Loucy (cell line): Measurements from ENCODE around the gene COL4A3.

Experiments used
- H2AFZ ChIP-seq: fragments of 200-600 bp; sonication (generic); 2 replicates; pipeline ENCODE4 v1.6.0; 2016; ENCODE audit warnings: antibody characterized with exemption, mild to moderate bottlenecking, low read length, moderate library complexity
- H3F3A ChIP-seq: fragments of 200-600 bp; 2 replicates; pipeline ENCODE4 v1.6.0; 2016; ENCODE audit warnings: antibody characterized with exemption, low read depth, mild to moderate bottlenecking
- H3K27me3 ChIP-seq: fragments of 200-600 bp; sonication (generic); 2 replicates; pipeline ENCODE4 v1.6.1; 2014; ENCODE audit warnings: low read length, mild to moderate bottlenecking; ENCODE audit not compliant: insufficient read depth, poor library complexity, severe bottlenecking
- H3K36me3 ChIP-seq: fragments of 200-600 bp; sonication (generic); 2 replicates; pipeline ENCODE4 v1.6.1; 2016; ENCODE audit warnings: low read length; ENCODE audit not compliant: insufficient read depth
- H3K4me1 ChIP-seq: fragments of 200-600 bp; sonication (generic); 2 replicates; pipeline ENCODE4 v1.5.1; 2014; ENCODE audit warnings: low read length, mild to moderate bottlenecking; ENCODE audit not compliant: insufficient read depth, poor library complexity, severe bottlenecking
- H3K4me2 ChIP-seq: fragments of 200-600 bp; sonication (generic); 2 replicates; pipeline ENCODE4 v1.6.0; 2014; ENCODE audit warnings: antibody characterized with exemption, low read length, low read depth, mild to moderate bottlenecking; ENCODE audit not compliant: poor library complexity, severe bottlenecking
- H3K4me3 ChIP-seq: fragments of 200-600 bp; sonication (generic); 2 replicates; pipeline ENCODE4 v1.5.1; 2014; ENCODE audit warnings: low read length, mild to moderate bottlenecking, mixed read lengths; ENCODE audit not compliant: poor library complexity, severe bottlenecking
- H3K79me2 ChIP-seq: fragments of 200-600 bp; sonication (generic); 2 replicates; pipeline ENCODE4 v1.6.1; 2014; ENCODE audit warnings: low read length; ENCODE audit not compliant: insufficient read depth
- H3K9ac ChIP-seq: fragments of 200-600 bp; sonication (generic); 2 replicates; pipeline ENCODE4 v1.6.0; 2014; ENCODE audit warnings: mild to moderate bottlenecking, low read depth, low read length, moderate library complexity; ENCODE audit not compliant: poor library complexity, severe bottlenecking
- H3K9me2 ChIP-seq: fragments of 200-600 bp; sonication (generic); replicated peaks from 2 replicates; pipeline ENCODE4 v1.6.1; 2016; ENCODE audit warnings: low read depth, low read length, mixed read lengths
- H3K9me3 ChIP-seq: fragments of 200-600 bp; sonication (generic); 2 replicates; pipeline ENCODE4 v1.6.1; 2014; ENCODE audit warnings: mild to moderate bottlenecking, antibody characterized with exemption, low read length, low read depth; ENCODE audit not compliant: insufficient read depth
- H4K20me1 ChIP-seq: fragments of 200-600 bp; sonication (generic); 2 replicates; pipeline ENCODE4 v1.6.0; 2014; ENCODE audit warnings: antibody characterized with exemption, low read length, mild to moderate bottlenecking; ENCODE audit not compliant: insufficient read depth, poor library complexity, severe bottlenecking
- EZH2phosphoT487 ChIP-seq: fragments of 200-600 bp; IDR thresholded peaks from 2 replicates; pipeline ENCODE4 v1.6.1; 2018; ENCODE audit warnings: antibody characterized with exemption, mild to moderate bottlenecking, moderate library complexity, borderline replicate concordance
- TF ChIP-seq, protein P1 (sequence below): fragments of 200-600 bp; sonication (generic); conservative IDR thresholded peaks from 2 replicates; pipeline ENCODE4 v1.5.1; 2014; ENCODE audit warnings: mild to moderate bottlenecking, antibody characterized with exemption, low read length

COL4A3 gene

DNA sequence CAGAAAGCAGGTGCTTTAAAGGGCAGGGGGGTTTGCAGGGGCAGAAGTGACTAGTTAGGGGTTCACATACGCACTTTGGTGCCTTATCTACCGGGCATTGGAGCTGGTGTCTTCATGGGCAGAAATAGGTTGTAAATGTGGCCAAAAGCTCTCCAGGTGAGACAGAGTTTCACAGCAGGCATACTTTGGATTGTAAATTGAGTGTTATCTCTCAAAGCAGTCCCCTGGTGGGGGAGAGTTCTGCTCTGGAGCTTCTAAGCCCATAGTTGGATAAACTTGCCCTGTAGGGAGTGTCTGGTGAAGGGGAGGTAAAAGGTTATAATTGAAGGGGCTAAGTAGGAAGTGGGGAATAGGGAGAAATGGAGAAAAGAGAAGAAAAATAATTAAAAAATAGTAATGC is 43.1 kb downstream of the COL4A3 start:
- no peaks in the 10 kb centered on the region for H3K4me1 ChIP-seq
- no peaks in the 10 kb centered on the region for H3K9me2 ChIP-seq
- no peak overlapping the region for H3K4me2 ChIP-seq
- no peaks in the 10 kb centered on the region for H3F3A ChIP-seq
- no peak overlapping the region for H2AFZ ChIP-seq
- H4K20me1 ChIP-seq, result no peaks in the 10 kb centered on the region
- H3K9ac ChIP-seq, result no peak overlapping the region
- H3K9me3 ChIP-seq, result no peaks in the 10 kb centered on the region
- H3K4me3 ChIP-seq, result no peak overlapping the region
- TF ChIP-seq, protein P1, sequence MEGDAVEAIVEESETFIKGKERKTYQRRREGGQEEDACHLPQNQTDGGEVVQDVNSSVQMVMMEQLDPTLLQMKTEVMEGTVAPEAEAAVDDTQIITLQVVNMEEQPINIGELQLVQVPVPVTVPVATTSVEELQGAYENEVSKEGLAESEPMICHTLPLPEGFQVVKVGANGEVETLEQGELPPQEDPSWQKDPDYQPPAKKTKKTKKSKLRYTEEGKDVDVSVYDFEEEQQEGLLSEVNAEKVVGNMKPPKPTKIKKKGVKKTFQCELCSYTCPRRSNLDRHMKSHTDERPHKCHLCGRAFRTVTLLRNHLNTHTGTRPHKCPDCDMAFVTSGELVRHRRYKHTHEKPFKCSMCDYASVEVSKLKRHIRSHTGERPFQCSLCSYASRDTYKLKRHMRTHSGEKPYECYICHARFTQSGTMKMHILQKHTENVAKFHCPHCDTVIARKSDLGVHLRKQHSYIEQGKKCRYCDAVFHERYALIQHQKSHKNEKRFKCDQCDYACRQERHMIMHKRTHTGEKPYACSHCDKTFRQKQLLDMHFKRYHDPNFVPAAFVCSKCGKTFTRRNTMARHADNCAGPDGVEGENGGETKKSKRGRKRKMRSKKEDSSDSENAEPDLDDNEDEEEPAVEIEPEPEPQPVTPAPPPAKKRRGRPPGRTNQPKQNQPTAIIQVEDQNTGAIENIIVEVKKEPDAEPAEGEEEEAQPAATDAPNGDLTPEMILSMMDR, result no peak
- no peak for TF ChIP-seq EZH2phosphoT487
- H3K79me2 ChIP-seq, result no peaks in the 10 kb centered on the region
- no peaks in the 10 kb centered on the region for H3K36me3 ChIP-seq
- no peaks in the 10 kb centered on the region for H3K27me3 ChIP-seq

DNA sequence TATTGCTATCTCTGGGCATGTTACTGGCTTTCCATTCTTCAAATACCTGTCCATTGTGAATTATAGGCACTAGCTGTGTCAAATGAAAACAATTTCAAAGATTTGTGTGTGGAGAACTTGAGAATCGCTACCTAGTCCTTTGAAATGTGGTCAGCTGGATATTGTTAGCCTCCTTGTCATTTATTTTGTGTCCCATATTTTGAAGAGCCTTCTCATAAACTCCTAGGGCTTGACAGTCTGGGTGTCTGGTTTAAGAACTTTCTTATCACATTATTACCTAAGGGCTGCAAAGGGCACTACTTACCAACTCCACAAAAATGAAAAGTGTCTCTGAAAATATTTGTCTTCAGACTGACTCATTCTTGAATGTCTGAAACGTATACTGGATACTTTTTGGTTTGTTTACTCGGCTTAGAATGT is 50.2 kb downstream of the COL4A3 start:
- no peak overlapping the region for H3K4me3 ChIP-seq
- H3K79me2 ChIP-seq, result no peaks in the 10 kb centered on the region
- H3F3A ChIP-seq, result no peaks in the 10 kb centered on the region
- no peaks in the 10 kb centered on the region for H3K9me2 ChIP-seq
- no peak overlapping the region for H2AFZ ChIP-seq
- H3K36me3 ChIP-seq, result no peaks in the 10 kb centered on the region
- H3K9me3 ChIP-seq, result no peaks in the 10 kb centered on the region
- H4K20me1 ChIP-seq, result no peaks in the 10 kb centered on the region
- no peak overlapping the region for H3K4me2 ChIP-seq
- TF ChIP-seq EZH2phosphoT487, result no peak
- TF ChIP-seq, protein P1, result no peak
- H3K4me1 ChIP-seq, result no peaks in the 10 kb centered on the region
- H3K27me3 ChIP-seq, result no peaks in the 10 kb centered on the region
- no peak overlapping the region for H3K9ac ChIP-seq

DNA sequence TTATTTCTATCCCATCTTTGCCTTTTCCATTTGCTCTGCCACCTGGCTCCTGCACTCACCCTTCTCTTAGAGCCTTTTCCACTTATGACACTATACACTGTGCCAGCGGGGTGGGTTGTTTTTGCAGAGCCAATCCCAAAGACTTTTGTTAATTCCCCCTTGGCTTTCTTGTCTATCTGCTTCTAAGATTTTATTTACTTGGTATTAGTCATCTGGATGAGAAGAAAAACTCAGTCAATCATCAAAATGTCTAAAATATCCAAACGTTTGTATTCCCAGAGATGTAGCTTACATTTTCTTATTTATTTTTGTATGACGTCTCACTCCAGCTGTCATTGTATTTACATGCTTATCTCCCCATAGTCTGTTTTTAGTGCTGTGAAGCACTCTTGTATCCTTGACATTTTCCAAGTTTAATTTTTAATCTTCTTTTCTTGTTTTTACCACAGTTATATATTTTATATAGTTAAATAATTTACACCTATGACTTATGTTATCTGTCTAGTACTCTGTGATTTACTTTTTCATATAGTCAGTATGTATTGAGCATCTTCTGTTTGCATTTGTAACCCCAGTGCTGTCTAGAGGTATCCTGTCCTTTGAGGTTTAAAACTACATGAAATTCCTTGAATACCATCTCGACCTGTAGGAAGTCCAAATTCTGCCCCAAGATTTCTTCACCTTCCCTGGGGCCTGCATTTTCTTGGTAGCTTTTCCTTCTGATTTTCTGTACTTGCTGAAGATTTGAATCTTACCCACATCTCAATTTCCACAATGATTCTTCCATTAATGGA is 55.1 kb downstream of the COL4A3 start:
- Histone ChIP-seq H3K4me2 (no peak overlapping the region), H3K4me1 (no peaks in the 10 kb centered on the region)

More for the DNA sequence above, 55.1 kb downstream of the COL4A3 start:
- Histone ChIP-seq H3K27me3 (no peaks in the 10 kb centered on the region), H3F3A (no peaks in the 10 kb centered on the region), H4K20me1 (no peaks in the 10 kb centered on the region), H3K36me3 (no peaks in the 10 kb centered on the region), H3K9me2 (no peaks in the 10 kb centered on the region), H3K9ac (no peak overlapping the region), H3K79me2 (no peaks in the 10 kb centered on the region), H2AFZ (no peak overlapping the region), H3K4me3 (no peak overlapping the region), H3K9me3 (no peaks in the 10 kb centered on the region)
- TF ChIP-seq, protein P1, result no peak
- TF ChIP-seq EZH2phosphoT487, result no peak
